T-helper 22 cell (primary cell): ENCODE results near the gene MIF.
"Not testable (repeated sequence)": the region's sequence is repeated elsewhere in the genome, so short reads cannot be mapped to it uniquely, and the experiment has no call there.

Experiments used
- DNase-seq: peaks from one replicate; pipeline ENCODE4 v3.0.0-alpha.2; 2020; ENCODE audit warnings: low read depth

MIF gene

DNA sequence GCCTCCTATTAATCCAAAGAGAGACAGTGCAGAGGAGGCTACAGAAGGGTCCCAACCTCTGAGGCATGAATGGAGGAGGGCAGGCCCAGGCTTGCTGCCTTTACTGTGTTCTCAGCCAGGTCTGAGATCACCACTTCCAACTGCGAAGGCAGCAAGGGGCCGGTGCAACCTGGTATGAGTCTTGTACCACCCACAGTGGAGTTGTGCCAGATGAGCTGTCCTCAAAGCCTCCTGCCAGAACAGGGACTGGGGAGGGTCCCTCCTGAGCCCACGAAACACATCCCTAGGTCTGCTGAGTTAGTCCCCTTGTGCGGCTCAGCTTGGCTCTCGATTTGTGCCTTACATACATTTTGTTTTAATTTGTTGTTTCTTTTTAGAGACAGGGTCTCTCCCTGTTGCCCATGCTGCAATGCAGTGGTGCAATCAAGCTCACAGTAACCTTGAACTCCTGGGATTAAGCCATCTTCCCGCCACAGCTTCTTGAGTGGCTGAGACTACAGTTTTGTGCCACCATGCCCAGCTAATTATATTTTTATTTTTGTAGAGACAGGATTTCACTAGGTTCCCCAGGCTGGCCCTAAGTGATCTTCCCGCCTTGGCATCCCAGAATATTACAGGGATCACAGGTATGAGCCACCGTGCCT is 9.3 kb downstream of the MIF start:
- DNase-seq, result no peak

DNA sequence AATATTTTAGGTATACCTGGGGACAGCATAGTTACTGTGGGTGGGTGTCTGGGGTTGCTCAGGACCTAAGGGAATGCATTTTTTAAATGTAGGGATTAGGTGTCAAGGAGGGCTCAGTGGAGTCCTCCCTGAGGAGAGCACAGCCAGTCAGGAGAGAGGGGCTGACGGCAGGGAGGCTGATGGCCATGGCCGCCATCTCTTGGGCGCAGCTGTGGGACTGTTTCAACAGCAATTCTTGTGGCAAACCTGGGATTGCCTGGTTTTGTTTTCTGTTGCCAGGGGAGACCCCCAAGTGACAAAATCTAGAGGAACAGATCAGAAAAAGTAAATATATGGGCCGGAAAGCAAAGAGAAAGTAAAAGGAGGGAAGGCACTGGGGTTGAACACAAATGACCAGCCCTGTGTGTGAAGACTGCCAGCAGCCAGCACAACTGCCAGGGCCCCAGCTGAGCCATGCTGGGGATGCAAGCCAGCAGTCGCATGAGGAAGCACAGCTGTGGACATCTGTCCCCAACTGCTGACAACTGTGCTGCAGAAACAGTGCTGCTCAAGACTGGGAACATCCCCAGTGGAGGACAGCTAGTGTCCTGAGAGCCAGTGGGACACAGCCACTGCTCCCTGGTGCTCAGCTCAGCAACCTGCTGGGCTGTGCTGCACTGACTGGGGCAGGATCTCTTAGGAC is 10.5 kb downstream of the MIF start:
- DNase-seq, result no peak

DNA sequence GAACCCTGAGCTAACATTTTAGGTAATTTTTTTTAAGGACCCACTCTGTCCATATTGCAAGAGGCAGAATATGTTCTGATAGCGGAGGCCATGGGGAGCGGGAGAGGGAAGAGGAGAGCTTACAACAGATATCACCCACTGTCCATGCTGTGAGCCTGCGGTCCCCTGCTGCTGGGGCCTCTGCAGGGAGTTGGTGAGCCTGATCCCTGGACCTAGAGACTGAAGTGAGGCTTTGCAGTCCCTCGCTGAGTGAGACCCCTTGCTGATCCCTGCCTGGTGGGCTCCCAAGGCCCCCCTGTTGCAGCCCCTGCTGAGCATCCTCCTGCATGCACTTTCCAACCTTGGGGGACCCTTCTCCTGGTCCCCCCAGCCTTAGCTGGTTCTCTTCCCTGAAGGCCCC is 12.5 kb downstream of the MIF start:
- no peak for DNase-seq

DNA sequence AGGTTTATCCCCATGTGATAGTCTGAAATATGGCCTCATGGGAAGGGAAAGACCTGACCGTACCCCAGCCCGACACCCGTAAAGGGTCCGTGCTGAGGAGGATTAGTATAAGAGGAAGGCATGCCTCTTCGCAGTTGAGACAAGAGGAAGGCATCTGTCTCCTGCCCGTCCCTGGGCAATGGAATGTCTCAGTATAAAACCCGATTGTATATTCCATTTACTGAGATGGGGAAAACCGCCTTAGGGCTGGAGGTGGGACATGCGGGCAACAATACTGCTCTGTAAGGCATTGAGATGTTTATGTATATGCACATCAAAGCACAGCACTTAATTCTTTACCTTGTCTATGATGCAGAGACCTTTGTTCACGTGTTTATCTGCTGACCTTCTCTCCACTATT is 13.2 kb downstream of the MIF start:
- not testable (repeated sequence) for DNase-seq

DNA sequence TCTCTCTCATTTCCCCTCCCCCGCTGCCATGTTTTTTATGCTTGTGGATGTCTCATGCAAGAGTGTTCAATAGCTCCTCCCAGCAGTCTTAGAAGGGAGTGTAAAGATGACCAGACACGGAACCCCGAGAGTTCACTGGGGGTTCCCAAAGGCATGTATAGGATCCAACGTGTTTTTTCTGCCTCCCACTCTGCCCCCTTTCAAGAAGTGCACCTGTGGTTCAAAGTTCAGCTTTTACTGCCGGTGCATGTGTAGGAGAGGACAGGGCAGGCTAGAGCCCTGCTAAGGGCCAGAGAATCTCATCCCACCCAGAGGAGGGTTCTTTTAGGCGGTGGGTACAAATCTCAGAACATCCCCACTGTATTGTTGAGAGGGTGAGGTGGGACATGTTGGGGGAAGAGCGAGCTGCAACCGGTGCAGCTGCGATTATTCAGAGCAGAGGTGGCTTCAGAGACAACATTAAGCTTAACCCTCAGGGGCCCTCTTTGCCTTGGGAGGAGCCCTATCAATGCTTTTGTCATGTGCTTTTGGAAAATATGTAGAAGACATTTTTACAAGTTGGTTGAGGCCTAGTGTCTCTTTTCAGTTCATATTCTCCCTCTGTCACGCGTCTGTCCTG is 14.5 kb downstream of the MIF start:
- no peak for DNase-seq

DNA sequence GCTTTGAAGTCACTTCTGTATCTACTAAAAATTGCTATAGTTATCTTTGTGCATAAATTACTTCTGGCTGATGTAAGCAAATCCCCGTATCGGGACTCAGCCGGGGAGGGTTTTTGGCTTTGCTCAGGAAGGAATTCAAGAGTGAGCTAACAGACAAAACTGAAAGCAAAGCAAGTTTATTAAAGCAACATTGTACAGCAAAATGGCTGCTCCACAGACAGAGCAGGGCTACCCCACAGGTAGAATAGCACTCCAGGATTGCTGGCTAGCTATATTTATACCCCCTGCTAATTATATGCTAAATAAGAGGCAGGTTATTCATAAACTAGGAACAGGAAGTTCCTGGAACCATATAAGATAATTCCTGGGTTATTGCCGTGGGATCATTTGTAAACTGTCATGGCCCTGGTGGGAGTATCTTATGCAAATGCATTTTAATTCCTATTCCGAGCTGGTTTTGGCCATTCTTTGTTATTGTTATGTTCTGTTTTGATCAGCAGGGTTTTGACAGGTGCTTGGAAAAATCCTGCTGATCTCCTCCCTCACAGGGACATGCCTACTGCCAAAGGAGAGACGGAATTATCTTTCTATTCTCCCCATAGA is 15.2 kb downstream of the MIF start:
- no peak for DNase-seq

GRCh38 chr22:23910496-23911190 is 16.5 kb downstream of the MIF start:
- no peak for DNase-seq

- DNase-seq, result no peak
These were observed 17.3 kb downstream of the MIF start for GRCh38 chr22:23911318-23911980.

DNA sequence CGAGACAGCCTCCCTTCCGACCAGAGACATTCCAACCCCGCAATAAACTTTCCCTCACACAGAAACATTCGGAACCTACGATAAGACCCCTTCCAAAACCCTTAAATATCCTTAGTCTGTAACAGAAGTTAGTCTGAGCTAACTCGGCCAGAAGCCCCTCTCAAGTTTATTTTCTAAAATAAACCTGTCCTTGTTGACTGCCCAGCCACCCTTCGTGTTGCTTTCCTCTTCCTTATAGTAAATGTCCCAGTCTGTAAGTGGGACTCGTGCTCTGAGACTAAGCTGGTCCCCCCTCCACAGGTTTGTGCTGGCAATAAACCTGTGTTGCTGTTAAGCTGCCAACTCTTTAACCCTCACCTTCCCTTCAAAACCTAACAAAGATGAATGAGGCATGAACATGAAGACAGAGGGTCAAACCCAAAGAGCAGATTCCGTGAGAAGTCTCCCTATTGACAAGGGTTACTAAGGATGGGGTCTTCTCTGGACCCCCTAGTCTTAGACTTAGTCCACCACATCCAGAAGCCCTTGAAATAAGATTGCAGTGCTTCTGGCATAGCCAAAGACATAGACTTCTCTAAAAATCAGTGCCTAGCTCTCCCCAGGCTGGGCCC is 18.2 kb downstream of the MIF start:
- DNase-seq, result no peak

GRCh38 chr22:23913306-23913660 is 19.1 kb downstream of the MIF start:
- no peak for DNase-seq

- peak; percentile 97 for DNase-seq
These were observed 19.6 kb downstream of the MIF start for GRCh38 chr22:23913661-23914353.

GRCh38 chr22:23915290-23915689 is 21.1 kb downstream of the MIF start:
- no peak for DNase-seq

- DNase-seq, result not testable (repeated sequence)
These were observed 26.1 kb downstream of the MIF start for GRCh38 chr22:23920267-23920611.

DNA sequence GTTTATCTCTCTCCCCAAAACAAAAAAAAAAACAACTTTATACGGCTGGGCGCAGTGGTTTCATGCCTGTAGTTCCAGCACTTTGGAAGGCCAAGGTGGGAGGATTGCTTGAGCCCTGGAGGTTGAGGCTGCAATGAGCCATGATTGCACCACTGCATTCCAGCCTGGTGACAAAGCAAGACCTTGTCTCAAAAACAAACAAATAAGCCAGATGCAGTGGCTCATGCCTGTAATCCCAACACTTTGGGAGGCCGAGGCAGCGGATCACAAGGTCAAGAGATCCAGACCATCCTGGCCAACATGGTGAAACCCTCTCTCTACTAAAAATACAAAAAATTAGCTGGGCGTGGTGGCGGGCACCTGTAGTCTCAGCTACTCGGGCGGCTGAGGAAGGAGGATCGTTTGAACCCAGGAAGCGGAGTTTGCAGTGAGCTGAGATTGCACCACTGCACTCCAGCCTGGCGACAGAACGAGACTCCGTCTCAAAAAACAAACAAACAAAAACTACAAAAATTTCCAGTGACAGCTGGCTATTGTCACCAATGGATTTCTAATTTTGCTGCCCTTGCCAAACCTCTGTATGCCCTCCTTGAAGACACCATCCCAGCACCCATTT is 27.5 kb downstream of the MIF start:
- not testable (repeated sequence) for DNase-seq

DNA sequence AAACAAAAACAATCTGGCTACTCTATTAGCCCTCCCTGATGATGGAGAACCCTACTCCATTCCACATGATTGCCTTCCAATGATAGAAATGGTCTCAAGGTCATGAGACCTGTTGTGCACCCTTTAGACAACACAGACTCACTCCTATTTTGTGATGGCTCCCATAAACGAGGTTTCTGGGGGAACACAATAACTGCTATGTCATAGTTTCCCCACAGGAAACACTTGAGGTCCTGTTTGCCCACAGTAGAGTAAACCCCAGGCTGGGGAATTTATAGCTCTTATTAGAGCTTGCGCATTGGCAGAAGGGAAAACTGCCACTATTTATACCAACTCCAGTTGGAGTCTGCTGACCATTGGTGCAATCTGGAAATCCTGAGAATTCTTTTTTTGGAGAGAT is 28.7 kb downstream of the MIF start:
- no peak for DNase-seq

- DNase-seq, result no peak
These were observed 30.9 kb downstream of the MIF start for GRCh38 chr22:23925020-23925606.

GRCh38 chr22:23926561-23926960 is 32.4 kb downstream of the MIF start:
- no peak for DNase-seq

- DNase-seq, result no peak
These were observed 44.3 kb downstream of the MIF start for GRCh38 chr22:23938328-23939016.

DNA sequence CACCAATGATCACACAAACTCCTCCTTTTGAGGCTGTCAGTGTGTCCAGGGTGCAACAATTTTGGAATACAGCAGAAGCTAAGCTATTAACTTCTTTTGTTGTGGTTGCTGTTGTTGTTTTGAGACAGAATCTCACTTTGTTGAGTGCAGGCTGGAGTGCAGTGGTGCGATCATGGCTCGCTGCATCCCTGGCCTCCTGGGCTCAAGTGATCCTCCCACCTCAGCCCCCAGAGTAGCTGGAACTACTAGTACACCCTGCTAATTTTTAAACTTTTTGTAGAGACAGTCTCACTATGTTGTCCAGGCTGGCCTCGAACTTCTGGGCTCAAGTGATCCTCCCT is 44.8 kb downstream of the MIF start:
- DNase-seq, result no peak

DNA sequence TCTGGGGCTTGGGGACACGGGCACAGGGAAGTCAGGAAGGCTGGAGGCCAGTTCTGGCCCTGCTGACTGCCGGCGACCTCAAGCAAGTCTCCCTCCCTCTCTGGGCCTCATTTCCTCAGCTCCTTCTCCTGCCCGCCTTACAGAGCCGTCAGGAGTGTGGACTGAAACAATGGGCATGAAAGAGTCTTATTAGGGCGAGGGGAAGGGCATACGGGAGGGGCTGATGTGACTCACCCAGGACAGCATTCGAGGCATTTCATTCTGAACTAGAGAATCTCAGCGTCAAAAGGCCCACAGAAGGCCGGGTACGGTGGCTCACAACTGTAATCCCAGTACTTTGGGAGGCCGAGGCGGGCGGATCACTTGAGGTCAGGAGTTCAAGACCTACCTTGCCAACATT is 46.0 kb downstream of the MIF start:
- not testable (repeated sequence) for DNase-seq
